ENCODE results near the gene TARS3.
A peak's percentile ranks its signal among the peaks of the same experiment; 100 is the strongest.

GRCh38 chr15:101652098-101652785, 72.0 kb downstream of the TARS3 start, which contains the start of gene TM2D3:
- TF ChIP-seq CTCF (IDR thresholded peaks at IDR 0.05): peak in 1 of 3 donors; percentile 52
- peak in 1 of 2 donors; percentile 46 for TF ChIP-seq POLR2A (IDR thresholded peaks at IDR 0.05)
